Activated T-cell treated with anti-CD3 and anti-CD28 coated beads, Interleukin-2, amount 50 U/mL, for 1 hour (primary cell): ENCODE results near the gene TWSG1.
"Not testable (repeated sequence)": the region's sequence is repeated elsewhere in the genome, so short reads cannot be mapped to it uniquely, and the experiment has no call there.

Experiments
- DNase-seq: peaks from one replicate; pipeline ENCODE4 v3.0.0-alpha.2; 2020

Gene TWSG1

GRCh38 chr18:9336827-9337226, 2.3 kb downstream of the TWSG1 start:
- DNase-seq: no peak

- DNase-seq: no peak
Measured at GRCh38 chr18:9337873-9338272, 3.3 kb downstream of the TWSG1 start.

- DNase-seq: no peak
Measured at GRCh38 chr18:9340472-9340871, 5.9 kb downstream of the TWSG1 start.

GRCh38 chr18:9343577-9343976, 9.0 kb downstream of the TWSG1 start:
- no peak for DNase-seq

DNA sequence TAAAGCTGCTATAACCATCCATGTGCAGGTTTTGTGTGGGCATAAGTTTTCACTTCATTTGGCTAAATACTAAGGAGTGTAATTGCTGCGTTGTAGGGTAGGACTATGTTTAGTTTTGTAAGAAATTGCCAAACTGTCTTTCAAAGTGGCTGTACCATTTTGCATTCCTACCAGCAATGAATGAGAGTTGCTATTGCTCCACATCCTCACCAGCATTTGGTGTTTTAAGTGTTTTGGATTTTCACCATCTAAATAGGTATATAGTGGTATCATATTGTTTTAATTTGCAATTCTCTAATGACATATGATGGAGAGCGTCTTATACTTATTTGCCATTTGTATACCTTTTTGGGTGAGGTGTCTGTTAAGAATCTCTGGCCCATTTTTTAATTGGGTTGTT, 12.2 kb downstream of the TWSG1 start:
- no peak for DNase-seq

GRCh38 chr18:9348079-9348671, 13.6 kb downstream of the TWSG1 start:
- no peak for DNase-seq

GRCh38 chr18:9348766-9349165, 14.2 kb downstream of the TWSG1 start:
- DNase-seq: no peak

DNA sequence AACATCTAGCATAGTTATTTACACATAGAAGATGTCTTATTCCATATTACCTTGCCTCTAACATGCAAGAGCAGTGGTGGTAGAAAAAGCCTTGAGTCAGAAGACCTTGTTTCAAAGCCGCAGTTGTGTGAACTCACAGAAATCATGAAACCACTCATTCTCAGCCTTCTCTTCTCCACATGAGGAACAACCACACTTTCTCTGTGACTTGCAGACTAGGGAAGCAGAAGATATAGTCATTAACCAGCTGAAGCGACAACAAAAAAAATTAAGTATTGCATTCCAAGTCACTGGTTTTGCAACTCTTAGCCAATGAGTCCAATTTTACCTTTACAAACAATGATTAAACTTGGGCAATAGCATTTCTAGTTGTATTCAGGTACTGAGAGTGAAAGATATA, 19.0 kb downstream of the TWSG1 start:
- no peak for DNase-seq

DNA sequence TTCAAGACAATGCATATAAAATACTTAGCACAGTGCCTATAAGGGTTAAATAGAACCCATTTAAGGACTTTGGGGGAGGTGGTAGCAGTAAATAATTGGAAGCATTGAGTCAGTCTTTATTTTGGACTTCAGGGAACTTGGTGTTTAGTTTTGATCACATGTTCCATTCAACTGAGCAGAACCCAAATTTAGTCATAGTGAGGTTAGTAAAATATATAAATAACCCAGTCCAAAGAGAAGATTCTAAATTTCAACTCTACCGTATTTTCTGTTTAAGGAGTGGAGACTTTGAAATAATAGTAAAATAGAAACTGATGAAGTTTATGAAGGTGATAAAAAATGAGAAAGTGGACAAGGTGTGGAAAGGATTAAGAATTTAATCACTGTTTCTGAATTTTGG, 19.7 kb downstream of the TWSG1 start:
- DNase-seq: no peak

GRCh38 chr18:9356976-9357375, 22.4 kb downstream of the TWSG1 start:
- no peak for DNase-seq

DNA sequence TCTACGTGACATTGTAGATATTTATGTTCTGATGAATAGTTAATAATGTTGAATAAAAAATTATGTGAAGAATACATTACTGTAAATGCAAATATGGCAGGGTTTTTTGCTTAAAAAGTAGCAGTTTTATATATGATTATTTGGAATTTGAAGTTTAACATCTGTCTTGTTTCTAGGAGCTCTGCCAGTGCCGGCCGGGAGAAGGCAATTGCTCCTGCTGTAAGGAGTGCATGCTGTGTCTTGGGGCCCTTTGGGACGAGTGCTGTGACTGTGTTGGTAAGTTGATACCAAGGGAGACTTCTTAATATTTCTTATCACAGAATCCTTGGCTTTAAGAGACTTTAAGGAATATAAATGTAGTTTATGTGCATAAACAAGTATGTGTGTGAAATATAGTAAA, 25.2 kb downstream of the TWSG1 start:
- DNase-seq: no peak

DNA sequence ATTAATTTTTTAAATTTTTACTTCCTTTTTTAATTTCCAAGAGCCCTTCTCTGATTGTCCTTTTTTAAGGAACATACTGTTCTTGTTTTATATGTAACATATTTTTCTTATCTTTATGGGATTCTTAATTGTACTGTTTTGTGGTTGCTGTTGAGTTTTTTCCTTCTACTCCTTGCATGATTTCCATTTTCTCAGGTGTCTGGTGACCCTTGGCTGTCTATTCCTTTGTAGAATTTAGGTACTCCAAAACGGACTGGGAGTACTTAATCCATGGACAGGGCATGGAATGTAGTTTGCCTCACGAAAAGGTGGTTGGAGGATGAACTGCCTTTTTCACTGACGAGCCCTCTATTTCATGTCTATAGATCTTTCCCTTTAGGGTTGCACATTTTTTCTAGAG, 26.6 kb downstream of the TWSG1 start:
- no peak for DNase-seq

- DNase-seq: no peak
Measured at GRCh38 chr18:9362869-9363268, 28.3 kb downstream of the TWSG1 start.

DNA sequence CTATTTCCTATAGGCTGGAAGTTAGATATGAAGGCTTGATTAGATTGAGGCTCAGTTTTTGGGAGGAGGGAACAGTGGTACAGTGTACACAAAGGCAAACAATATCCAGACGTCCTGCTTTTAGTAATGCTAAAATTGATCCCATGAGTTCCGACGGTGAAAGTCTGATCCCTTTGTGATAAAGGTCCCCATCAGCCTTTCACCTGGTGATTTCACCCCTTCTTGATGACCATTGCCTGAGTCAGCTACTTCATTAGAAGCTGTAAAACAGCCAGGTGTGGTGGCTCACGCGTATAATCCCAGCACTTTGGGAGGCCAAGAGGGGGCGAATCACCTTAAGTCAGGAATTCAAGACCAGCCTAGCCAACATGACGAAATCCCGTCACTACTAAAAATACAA, 29.7 kb downstream of the TWSG1 start:
- DNase-seq: no peak

GRCh38 chr18:9365406-9365805, 30.8 kb downstream of the TWSG1 start:
- no peak for DNase-seq

- no peak for DNase-seq
Measured at GRCh38 chr18:9366126-9366714, 31.6 kb downstream of the TWSG1 start.

GRCh38 chr18:9373254-9373653, 38.7 kb downstream of the TWSG1 start:
- DNase-seq: not testable (repeated sequence)

- no peak for DNase-seq
Measured at GRCh38 chr18:9379118-9379517, 44.5 kb downstream of the TWSG1 start.

DNA sequence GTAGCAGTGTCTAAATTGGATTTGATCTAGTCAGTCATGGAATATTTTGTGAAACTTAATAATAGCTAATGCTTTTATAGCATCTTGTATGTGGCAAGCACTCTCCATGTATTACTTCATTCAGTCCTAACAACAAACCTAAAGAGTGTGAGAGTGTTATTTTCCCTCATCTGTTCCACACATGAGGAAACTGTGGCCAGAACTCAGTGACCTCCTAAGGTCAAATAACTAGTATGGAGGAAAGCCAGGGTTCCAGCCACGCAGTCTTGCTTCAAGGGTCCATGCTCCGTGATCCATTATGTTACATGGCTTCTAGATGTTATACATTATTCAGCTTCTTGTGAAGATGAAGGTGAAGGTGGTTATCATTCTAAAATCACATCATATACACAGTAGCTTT, 45.5 kb downstream of the TWSG1 start:
- no peak for DNase-seq

DNA sequence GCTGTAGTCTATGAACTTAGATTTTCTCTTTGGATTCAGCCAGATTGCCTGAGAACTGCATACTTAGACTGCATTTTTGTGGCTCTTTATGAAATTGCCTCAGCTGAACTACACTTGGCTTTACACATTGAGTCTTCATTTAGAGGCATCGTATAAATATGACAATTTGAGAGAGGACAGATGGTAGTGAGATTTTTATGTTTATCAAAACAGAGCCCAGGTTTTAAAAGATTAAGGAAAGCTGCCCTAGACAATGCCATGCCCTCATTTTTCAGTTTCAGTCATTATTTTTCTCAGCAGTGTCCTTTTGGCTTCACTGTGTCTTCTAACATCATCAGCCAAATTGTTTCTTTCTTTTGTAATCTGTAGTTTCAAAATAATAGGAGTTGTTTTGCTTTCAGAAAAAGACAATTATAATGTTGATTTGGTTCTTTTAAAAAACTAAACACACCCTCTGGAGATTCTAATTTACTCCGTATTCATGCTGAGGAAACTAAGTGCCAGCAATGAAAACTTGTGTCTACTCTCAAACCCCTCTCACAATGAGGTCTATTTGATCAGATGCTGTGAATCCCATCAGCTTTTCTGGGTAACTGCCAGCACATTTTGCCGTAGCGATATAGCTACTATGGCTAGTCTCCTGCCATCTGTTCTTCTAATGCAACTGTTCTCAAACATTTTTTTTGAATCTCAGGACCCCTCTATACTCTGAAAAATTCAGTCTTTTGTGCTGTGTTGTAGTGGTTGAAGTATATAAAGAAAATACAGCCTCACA, 46.2 kb downstream of the TWSG1 start:
- no peak for DNase-seq

- no peak for DNase-seq
Measured at GRCh38 chr18:9386879-9387278, 52.3 kb downstream of the TWSG1 start.

- DNase-seq: no peak
Measured at GRCh38 chr18:9387891-9388290, 53.3 kb downstream of the TWSG1 start.

GRCh38 chr18:9389706-9390105, 55.1 kb downstream of the TWSG1 start:
- no peak for DNase-seq

DNA sequence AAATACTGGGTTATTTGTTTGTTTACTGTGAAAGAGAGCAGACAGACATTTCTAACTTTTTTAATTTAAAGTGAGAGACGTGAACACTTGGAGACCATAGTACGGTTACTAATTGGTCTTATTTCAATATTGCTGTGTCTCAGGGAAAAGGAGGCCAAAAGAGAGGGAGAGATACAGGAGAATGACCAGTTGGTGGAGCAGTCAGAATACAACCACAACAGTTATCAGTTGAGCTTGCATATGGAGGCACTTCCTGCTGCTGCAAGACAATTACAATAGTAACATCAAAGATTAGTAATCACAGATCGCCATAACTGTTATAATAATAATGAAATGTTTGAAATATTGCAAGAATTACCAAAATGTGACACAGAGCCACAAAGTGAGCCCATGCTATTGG, 58.2 kb downstream of the TWSG1 start:
- no peak for DNase-seq

- DNase-seq: no peak
Measured at GRCh38 chr18:9394046-9394445, 59.5 kb downstream of the TWSG1 start.
